Common myeloid progenitor, CD34-positive (primary cell): Measurements from ENCODE around the gene HS3ST5.
"Not testable (repeated sequence)": the region's sequence is repeated elsewhere in the genome, so short reads cannot be mapped to it uniquely, and the experiment has no call there.

Experiments used
- CTCF ChIA-PET: fragments of 350-600 bp; sonication (Branson Sonifier 250); formaldehyde crosslinking; loops from one replicate; lab custom pipeline; 2021; ENCODE audit warnings: antibody characterized with exemption; lab: Charles Lee
- POLR2A ChIA-PET: fragments of 350-600 bp; sonication (Branson Sonifier 250); formaldehyde crosslinking; loops from one replicate; lab custom pipeline; 2021; ENCODE audit warnings: antibody characterized with exemption; lab: Charles Lee
- DNase-seq, 3 donors: peaks; one replicate each; pipeline versions ENCODE4 v3.0.0 to v3.0.0-alpha.2; 2013
- H3K27ac ChIP-seq, 2 experiments: 1 replicate in 1 of 2; 2 replicates in 1 of 2; pipeline ENCODE4 v1.7.0; 2013; ENCODE audit warnings: inconsistent platforms in 2 of 2, low read length in 2 of 2, mild to moderate bottlenecking in 2 of 2, low read depth in 1 of 2, moderate library complexity in 1 of 2; ENCODE audit not compliant: severe bottlenecking in 2 of 2, insufficient read depth in 1 of 2, poor library complexity in 1 of 2
- H3K27me3 ChIP-seq, 5 experiments: replicated peaks in 2 of 5; 1 replicate in 3 of 5; 2 replicates in 2 of 5; pipeline versions ENCODE4 v1.6.1 to v1.7.0; 2013; ENCODE audit warnings: low read length in 4 of 5, mild to moderate bottlenecking in 2 of 5, moderate library complexity in 2 of 5, inconsistent platforms in 1 of 5; ENCODE audit not compliant: insufficient read depth in 5 of 5, control insufficient read depth in 4 of 5
- H3K36me3 ChIP-seq, 4 experiments: 1 replicate in 2 of 4; 2 replicates in 2 of 4; pipeline versions ENCODE4 v1.6.1 to v1.7.0; 2013; ENCODE audit warnings: low read length in 3 of 4, control low read depth in 1 of 4, mild to moderate bottlenecking in 1 of 4; ENCODE audit not compliant: control insufficient read depth in 4 of 4, insufficient read depth in 4 of 4
- H3K4me1 ChIP-seq, 4 experiments: 1 replicate in 3 of 4; 2 replicates in 1 of 4; pipeline versions ENCODE4 v1.6.1 to v1.7.1; 2013; ENCODE audit warnings: low read length in 3 of 4, mild to moderate bottlenecking in 3 of 4, control low read depth in 1 of 4, inconsistent platforms in 1 of 4, moderate library complexity in 1 of 4; ENCODE audit not compliant: control insufficient read depth in 4 of 4, insufficient read depth in 4 of 4; ENCODE audit errors: control extremely low read depth in 1 of 4
- H3K4me3 ChIP-seq, 7 experiments: 1 replicate in 4 of 7; 2 replicates in 3 of 7; pipeline versions ENCODE4 v1.5.1 to v1.7.0; 2013; ENCODE audit warnings: mild to moderate bottlenecking in 7 of 7, low read length in 6 of 7, moderate library complexity in 6 of 7, inconsistent platforms in 2 of 7, low read depth in 2 of 7, control low read depth in 1 of 7; ENCODE audit not compliant: insufficient read depth in 4 of 7, control insufficient read depth in 1 of 7; ENCODE audit errors: extremely low read depth in 1 of 7
- H3K9me3 ChIP-seq, 5 experiments: 1 replicate in 4 of 5; 2 replicates in 1 of 5; pipeline versions ENCODE4 v1.6.1 to v1.7.1; 2013; ENCODE audit warnings: low read length in 4 of 5, mild to moderate bottlenecking in 2 of 5, inconsistent platforms in 1 of 5, low read depth in 1 of 5, moderate library complexity in 1 of 5; ENCODE audit not compliant: control insufficient read depth in 4 of 5, insufficient read depth in 2 of 5; ENCODE audit errors: control extremely low read depth in 1 of 5
- WGBS: methylation state at CpG from one replicate; pipeline ENCODE4 v1.1.5; 2013; ENCODE audit not compliant: insufficient coverage; 5-methylcytosine and 5-hydroxymethylcytosine counted together

Gene HS3ST5

DNA sequence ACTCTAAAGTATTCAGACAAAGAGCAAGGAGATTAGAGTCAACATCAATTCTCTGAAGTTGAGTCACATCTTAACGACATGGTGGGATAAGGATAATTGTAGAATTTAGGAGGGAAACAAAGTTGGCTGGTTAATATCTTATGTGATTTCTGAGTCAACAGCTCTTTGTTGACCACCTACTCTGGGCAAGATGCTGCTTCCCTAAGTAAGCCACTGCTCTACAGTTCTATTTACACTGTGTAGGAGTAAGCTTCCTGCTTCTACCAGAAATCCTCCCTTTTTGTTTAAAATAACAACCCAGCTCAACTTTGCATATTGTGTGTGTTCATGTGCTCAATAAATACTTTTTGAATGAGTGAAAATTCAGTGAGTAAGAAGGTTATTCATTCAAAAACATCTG is 3.1 kb downstream of the HS3ST5 start:
- H3K4me1 ChIP-seq = peaks cover 0 to 21% (median 13%) of the 10 kb centered on the region in 4 experiments
- H3K9me3 ChIP-seq = no peaks in the 10 kb centered on the region
- H3K36me3 ChIP-seq = no peaks in the 10 kb centered on the region
- WGBS = 0% methylated on average over 1 of the region's 1 CpG
- H3K27me3 ChIP-seq = peaks cover 16 to 64% (median 25%) of the 10 kb centered on the region in 5 experiments
- no peak overlapping the region for H3K27ac ChIP-seq
- ChIA-PET POLR2A (interaction anchor here (0.6 kb wide), 1 partner anchor 75 kb away, joined by 3 read pairs; no protein-coding TSS in a partner anchor), CTCF (no interaction called here)
- H3K4me3 ChIP-seq = no peak overlapping the region
- no peak for DNase-seq

DNA sequence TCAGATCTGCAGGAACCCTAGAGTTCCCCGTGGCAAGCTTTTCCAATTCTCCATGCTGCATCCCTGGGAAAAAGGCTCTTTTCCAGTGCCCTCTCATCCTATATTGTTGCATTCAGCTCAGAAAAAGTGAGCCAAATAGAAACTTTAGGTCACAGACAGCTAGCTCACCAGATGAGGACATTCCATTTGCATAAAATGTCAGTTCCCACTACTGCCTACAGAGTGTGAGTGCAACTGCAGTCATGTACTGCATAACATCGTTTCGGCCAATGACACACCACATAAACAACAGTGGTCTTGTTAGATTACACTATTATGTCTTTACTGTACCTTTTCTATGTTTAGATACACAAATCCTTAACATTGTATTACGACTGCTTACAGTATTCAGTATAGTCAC is 8.6 kb downstream of the HS3ST5 start:
- no peaks in the 10 kb centered on the region for H3K36me3 ChIP-seq
- no peak overlapping the region for H3K4me3 ChIP-seq
- no peak for DNase-seq
- H3K9me3 ChIP-seq = no peaks in the 10 kb centered on the region
- H3K27me3 ChIP-seq = peaks cover 0 to 12% (median 3%) of the 10 kb centered on the region in 5 experiments
- WGBS = 90% methylated on average over 1 of the region's 4 CpGs
- ChIA-PET CTCF (no interaction called here), POLR2A (no interaction called here)
- H3K27ac ChIP-seq = no peak overlapping the region
- no peaks in the 10 kb centered on the region for H3K4me1 ChIP-seq

DNA sequence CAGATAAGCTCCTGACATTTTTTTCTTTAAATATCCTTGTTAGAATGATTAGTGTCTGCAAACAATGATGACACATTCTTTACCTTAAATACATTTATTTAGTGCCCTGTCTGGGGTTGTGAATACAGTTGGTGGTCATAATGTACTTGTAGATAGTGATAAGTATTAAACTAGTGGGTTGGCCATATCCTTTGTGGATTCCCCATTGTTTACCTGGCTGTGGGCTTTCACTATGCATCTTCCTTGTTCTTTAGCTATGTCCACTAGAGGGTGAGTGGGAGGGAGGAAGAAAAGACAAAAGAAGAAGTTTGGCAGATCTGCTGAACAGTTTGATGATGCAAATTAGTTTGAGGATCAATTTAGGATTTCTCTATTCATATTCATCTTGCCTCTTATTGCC is 15.7 kb downstream of the HS3ST5 start:
- H3K36me3 ChIP-seq = no peaks in the 10 kb centered on the region
- POLR2A ChIA-PET = no interaction called here

DNA sequence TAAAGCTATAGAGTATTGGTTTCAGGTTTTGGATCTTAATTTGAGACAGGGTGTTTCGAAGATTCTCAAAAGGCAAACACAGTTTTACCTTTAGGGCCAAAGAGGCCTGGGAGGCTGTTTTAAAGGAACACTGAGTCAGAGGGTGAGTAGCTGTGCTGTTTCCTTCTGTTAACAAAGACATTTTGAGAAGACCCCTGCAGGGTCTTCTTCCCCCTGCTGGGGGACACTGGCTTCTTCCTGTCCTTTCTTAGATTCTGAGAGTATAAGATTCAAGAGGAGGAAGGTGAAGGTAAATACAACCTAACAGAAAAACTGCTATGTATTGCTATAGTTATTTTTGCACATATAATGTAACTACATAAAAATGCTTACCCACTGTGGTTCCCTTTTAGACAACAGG is 19.0 kb downstream of the HS3ST5 start:
- Histone ChIP-seq H3K4me3 (no peak overlapping the region), H3K36me3 (no peaks in the 10 kb centered on the region), H3K27ac (no peak overlapping the region), H3K9me3 (no peaks in the 10 kb centered on the region), H3K4me1 (no peaks in the 10 kb centered on the region), H3K27me3 (no peaks in the 10 kb centered on the region)
- CTCF ChIA-PET = no interaction called here
- 100% methylated on average over 1 of the region's 1 CpG for WGBS
- no peak for DNase-seq
- POLR2A ChIA-PET = no interaction called here

More for the DNA sequence above, 15.7 kb downstream of the HS3ST5 start:
- no peaks in the 10 kb centered on the region for H3K27me3 ChIP-seq
- no peak for DNase-seq
- no peaks in the 10 kb centered on the region for H3K4me1 ChIP-seq
- no peaks in the 10 kb centered on the region for H3K9me3 ChIP-seq
- CTCF ChIA-PET = no interaction called here
- no peak overlapping the region for H3K27ac ChIP-seq
- no peak overlapping the region for H3K4me3 ChIP-seq

DNA sequence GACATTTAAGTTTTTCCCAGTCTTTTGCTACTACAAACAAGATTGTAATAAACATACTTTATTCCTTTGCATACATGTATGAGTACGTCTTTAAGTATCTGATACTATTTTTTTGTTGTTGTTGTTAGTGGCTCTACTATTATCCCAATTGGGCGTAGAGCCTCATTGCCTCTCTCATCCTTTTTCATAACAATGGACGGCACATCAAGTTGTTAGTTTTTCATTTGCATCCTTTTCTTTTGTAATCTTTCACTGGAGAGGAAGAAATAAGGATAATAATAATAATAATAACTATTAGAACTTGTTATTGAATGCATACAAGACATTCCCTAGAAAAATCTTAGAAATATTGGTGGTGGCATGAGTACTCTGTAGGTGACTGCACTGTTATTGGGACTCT is 23.1 kb downstream of the HS3ST5 start:
- CTCF ChIA-PET = interaction anchor here (1.4 kb wide), 1 partner anchor 10 kb away, joined by 3 read pairs; no protein-coding TSS in a partner anchor
- no peaks in the 10 kb centered on the region for H3K4me1 ChIP-seq
- POLR2A ChIA-PET = no interaction called here
- no peaks in the 10 kb centered on the region for H3K36me3 ChIP-seq
- WGBS = no CpG with 5 or more reads among the region's 3 CpGs
- H3K4me3 ChIP-seq = no peak overlapping the region
- H3K9me3 ChIP-seq = no peaks in the 10 kb centered on the region
- no peak for DNase-seq
- H3K27ac ChIP-seq = no peak overlapping the region
- peaks cover 0 to 2% (median 0%) of the 10 kb centered on the region in 5 experiments for H3K27me3 ChIP-seq

DNA sequence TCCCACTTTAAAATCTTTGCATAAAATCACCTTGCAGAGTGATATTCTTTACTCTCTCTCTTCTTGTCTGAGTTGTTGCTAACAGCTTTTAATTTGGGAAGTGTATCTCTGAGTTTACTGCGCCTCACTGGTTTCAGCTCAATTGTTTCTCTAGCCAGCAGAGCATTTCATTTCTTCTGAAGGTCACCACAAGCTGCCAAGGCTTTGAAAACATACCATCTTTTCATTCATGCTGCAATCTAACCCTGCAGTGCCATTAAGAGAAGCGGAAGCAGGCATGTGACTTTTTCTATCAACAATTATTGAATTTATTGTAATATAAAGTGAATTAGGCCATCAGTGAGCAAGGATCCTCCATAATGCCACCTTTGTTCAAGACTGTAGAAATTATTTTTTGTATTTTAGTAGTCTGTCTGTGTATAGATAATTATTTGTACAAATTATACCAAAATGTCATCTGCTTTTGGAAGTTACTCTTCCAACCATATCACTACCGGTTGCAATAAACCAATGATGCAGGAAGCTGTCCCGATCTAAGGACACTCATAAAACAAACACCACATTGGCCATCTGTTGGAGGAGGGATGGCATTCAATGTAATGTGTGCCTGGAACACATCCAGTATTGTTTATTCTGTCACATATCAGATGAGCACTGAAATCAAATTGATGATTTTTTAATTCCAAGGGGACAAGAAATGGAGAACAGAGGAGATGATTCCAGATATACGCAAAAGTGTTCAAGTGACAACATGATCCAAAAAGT is 26.8 kb downstream of the HS3ST5 start:
- CTCF ChIA-PET = no interaction called here
- WGBS = 90% methylated on average over 2 of the region's 5 CpGs
- peaks cover 0 to 2% (median 0%) of the 10 kb centered on the region in 5 experiments for H3K27me3 ChIP-seq
- POLR2A ChIA-PET = no interaction called here
- H3K36me3 ChIP-seq = no peaks in the 10 kb centered on the region
- no peaks in the 10 kb centered on the region for H3K4me1 ChIP-seq
- no peak for DNase-seq
- no peak overlapping the region for H3K27ac ChIP-seq
- no peak overlapping the region for H3K4me3 ChIP-seq
- no peaks in the 10 kb centered on the region for H3K9me3 ChIP-seq

DNA sequence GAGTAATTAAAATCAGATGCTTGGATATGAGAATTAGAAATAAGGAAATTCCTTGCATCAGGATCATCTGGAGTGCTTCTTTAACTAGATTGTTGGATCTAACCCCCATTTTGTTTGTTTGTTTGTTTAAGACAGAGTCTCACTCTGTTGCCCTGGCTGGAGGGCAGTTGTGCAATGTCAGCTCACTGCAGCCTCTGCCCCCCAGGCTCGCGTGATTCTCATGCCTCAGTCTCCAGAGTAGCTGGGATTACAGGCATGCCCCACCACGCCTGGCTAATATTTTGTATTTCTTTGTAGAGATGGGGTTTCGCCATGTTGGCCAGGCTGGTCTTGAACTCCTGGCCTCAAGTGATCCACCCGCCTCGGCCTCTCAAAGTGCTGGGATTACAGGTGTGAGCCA is 29.0 kb downstream of the HS3ST5 start:
- DNase-seq, H3K4me1 ChIP-seq, H3K4me3 ChIP-seq, H3K9me3 ChIP-seq, H3K27me3 ChIP-seq, H3K36me3 ChIP-seq, POLR2A ChIA-PET, H3K27ac ChIP-seq, CTCF ChIA-PET: not testable (repeated sequence)
- WGBS = 100% methylated on average over 2 of the region's 6 CpGs
